Inflammatory macrophage (primary cell): ENCODE results near the gene DDX51.
"Not testable (repeated sequence)": the region's sequence is repeated elsewhere in the genome, so short reads cannot be mapped to it uniquely, and the experiment has no call there.

Experiments used
- DNase-seq, 2 donors: peaks; one replicate each; pipeline ENCODE4 v3.0.0-alpha.2; 2020 to 2022

The DDX51 gene

GRCh38 chr12:132153501-132154340 is 9.6 kb upstream of the DDX51 start:
- DNase-seq = peak; percentile 41 to 68

- no peak for DNase-seq
Measured at GRCh38 chr12:132152953-132153352, 8.8 kb upstream of the DDX51 start.

- DNase-seq = no peak
Measured at GRCh38 chr12:132152411-132152821, 8.3 kb upstream of the DDX51 start.

GRCh38 chr12:132151766-132152410 is 7.8 kb upstream of the DDX51 start:
- no peak for DNase-seq

GRCh38 chr12:132151145-132151765 is 7.1 kb upstream of the DDX51 start:
- no peak for DNase-seq

DNA sequence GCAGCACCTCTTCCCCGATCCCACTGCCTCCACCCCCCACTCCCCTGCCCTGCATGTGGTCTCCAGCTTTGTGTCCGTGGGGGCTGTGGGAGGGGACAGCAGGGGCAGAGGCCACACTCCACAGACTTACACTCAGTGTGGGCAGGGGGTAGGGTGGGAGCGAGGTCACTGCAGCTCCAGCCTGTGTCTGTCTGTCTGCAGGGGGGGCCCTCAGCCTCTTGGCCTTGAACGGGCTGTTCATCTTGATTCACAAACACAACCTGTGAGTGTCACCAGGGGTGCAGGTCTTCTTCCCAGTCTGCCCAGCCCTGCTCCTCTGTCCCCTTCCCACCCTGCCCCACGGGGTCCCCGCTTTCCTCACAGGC is 6.6 kb upstream of the DDX51 start:
- no peak for DNase-seq

GRCh38 chr12:132149526-132149925 is 5.4 kb upstream of the DDX51 start:
- not testable (repeated sequence) for DNase-seq

- DNase-seq = no peak
Measured at GRCh38 chr12:132148368-132149045, 4.4 kb upstream of the DDX51 start.

- no peak for DNase-seq
Measured at GRCh38 chr12:132147423-132148367, 3.6 kb upstream of the DDX51 start.

DNA sequence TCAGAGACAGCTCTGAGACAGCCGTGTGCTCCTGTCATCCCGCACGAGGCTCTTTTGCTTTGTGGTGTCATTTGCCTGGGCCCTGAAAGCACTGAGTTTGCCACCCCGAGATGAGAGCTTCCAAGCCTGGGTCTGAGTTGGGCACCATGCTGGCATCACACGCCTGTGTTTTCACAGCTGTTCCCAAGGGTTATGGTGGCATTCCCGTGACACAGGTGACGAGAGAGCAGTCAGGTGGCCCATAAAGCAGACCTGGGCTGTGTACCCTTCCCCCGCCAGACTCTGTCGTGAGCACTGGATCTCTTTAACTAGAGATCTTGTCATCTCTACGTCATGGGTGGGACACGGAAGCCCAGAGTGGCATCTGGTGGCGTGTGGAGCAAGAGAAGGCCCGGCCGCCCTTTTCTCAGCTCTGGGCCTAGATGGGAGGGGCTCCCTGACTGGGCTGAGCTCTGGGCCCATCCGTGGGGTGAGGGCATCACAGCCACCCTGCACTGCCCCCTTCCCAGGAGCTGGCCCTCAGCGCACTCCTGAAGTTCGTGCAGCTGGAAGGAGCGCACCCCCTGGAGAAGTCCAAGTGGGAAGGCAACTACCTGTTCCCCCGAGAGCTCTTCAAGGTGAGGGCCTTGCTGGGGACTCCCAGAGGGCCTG is 2.8 kb upstream of the DDX51 start:
- DNase-seq = no peak

GRCh38 chr12:132146098-132146497 is 2.0 kb upstream of the DDX51 start:
- no peak for DNase-seq

DNA sequence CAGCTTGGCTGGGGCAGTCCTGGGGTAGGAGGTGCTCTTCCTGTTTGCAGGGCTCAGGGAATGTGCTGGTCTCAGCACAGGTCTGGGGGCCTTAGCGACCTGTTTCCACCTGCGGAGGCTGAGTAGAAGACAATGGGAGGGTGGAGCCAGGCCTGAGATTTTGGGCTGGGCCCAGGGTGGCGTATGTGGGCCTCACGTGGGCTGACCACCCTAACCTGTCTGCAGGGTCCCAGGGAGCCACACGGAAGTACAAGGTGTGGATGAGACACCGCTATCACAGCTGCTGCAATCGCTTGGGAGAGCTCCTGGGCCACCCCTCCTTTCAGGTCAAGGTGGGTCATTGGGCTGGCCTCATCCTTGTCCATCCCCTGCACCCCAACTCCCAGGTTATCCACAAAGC is 1.2 kb upstream of the DDX51 start:
- DNase-seq = no peak

- no peak for DNase-seq
Measured at GRCh38 chr12:132144810-132145168, 670 bp upstream of the DDX51 start.

DNA sequence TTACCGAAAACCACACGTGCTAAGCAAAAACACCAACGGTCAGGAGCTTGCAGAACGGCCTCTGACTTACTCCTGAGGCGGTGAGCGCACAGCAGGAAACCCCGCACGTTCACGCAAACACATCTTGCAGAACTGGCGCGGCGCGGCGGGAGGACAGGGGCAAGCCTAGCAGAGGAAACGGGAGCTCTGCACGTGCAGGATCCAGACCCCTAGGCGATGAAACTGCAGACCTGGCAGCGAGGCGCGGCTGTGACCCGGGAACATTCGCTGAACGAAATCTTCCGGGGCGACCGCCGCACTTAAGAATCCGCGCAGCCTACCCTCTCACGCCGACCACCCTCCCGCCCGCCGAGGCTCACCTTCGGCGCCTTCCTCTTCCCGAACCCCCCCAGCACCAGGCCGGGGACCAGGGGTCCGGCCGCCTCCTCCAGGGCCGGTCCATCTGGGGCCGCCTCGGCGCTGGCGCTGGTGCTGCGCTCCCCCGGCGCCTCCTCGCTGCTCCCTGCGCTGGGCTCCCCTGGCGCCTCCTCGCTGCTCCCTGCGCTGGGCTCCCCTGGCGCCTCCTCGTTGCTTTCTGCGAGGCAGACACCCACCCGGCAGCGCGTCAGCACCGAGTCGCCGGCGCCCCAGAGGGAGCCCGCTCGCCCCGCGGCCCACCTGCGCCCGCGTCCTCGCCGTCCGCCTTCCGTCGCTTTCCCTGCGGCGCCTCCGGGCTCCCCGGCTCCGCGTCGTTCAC is 615 bp downstream of the DDX51 start:
- peak in 1 of 2 donors; percentile 17 for DNase-seq

- no peak for DNase-seq
Measured at GRCh38 chr12:132142679-132143335, 1.3 kb downstream of the DDX51 start.

DNA sequence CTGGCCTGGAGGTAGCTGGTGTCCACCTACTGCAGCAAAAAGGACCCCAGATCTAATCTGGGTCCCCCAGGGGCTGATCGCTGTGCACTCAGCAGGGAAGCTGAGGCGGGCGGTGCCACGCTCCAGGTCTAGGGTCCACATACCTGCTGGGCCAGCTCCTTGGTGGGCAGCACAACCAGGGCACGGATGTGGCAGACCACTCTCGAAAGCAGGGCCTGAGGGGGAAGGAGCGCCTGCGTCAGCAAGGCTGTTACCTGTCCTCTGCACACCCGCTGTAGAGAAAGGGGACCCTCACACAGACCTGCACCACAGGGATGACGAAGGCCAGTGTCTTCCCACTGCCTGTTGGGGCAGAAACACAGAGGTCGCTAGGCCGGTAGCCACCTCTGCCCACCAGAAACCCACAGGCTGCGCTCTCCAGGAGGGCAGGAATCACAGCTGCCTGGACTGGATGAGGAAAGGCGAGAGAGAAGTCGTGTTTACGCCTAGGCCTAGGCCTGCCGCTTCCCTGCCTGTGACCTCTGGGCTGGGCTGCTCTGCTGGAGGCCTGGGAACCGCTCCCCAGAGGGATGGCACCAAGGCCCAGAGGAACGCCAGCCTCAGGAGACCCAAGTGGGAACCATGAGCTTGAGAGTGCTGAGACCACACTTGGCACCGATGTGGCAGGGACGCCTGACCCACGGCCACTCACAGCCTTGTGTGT is 2.0 kb downstream of the DDX51 start:
- DNase-seq = no peak

GRCh38 chr12:132140918-132141841 is 2.9 kb downstream of the DDX51 start:
- DNase-seq = no peak

GRCh38 chr12:132140501-132140900 is 3.6 kb downstream of the DDX51 start:
- DNase-seq = no peak
